Vagina (tissue), 2 donors: Measurements from ENCODE around the gene ZNF438. TPM values are rescaled to one million over a fixed set of nuclear protein-coding genes. Genes with fewer than 3 reads are reported as not detected.

ENCODE experiments used
- DNase-seq, 2 donors: peaks; one replicate each; pipeline ENCODE4 v3.0.0-alpha.2; 2017; ENCODE audit errors: extremely low spot score in 2 of 2
- H3K27ac ChIP-seq: fragments of 200-600 bp; sonication (generic); one replicate; pipeline ENCODE4 v1.5.1; 2019
- H3K27me3 ChIP-seq: fragments of 200-600 bp; sonication (generic); one replicate; pipeline ENCODE4 v1.5.1; 2019
- H3K36me3 ChIP-seq, 2 donors: fragments of 200-600 bp; sonication (generic); one replicate each; pipeline ENCODE4 v1.5.1; 2017 to 2019
- H3K4me1 ChIP-seq: fragments of 200-600 bp; sonication (generic); one replicate; pipeline ENCODE4 v1.5.1; 2019
- H3K4me3 ChIP-seq, 2 donors: fragments of 200-600 bp; sonication (generic); 1 replicate in 1 of 2; 2 replicates in 1 of 2; pipeline ENCODE4 v1.5.1; 2016 to 2019
- H3K9me3 ChIP-seq: fragments of 200-600 bp; sonication (generic); one replicate; pipeline ENCODE4 v1.5.1; 2019
- POLR2A ChIP-seq, 2 donors: fragments of 450-650 bp; IDR thresholded peaks; one replicate each; pipeline ENCODE4 v1.6.1; 2017; ENCODE audit warnings: antibody characterized with exemption in 2 of 2, mild to moderate bottlenecking in 2 of 2, moderate library complexity in 2 of 2
- POLR2AphosphoS5 ChIP-seq, 2 donors: sonication (generic); formaldehyde crosslinking; IDR thresholded peaks; one replicate each; pipeline ENCODE4 v1.9.0; 2017; ENCODE audit warnings: antibody characterized with exemption in 2 of 2, mild to moderate bottlenecking in 2 of 2, low read depth in 1 of 2; ENCODE audit not compliant: insufficient read depth in 1 of 2
- intact Hi-C: fragments of 100-400 bp; cut with DNase I; formaldehyde crosslinking; loops from one replicate; pipeline ENCODE4 v1.15.1; 2023
- total RNA-seq: library from RNA; depleted of rRNA; stranded (reverse); fragments of >200 nt; gene quantifications from one replicate; pipeline ENCODE4 v1.2.3, GENCODE V29; 2016
- TF ChIP-seq, protein P1 (sequence below), 3 experiments: fragments of 450-650 bp in 2 of 3; fragments of 200-600 bp in 1 of 3; sonication (generic) in 1 of 3; IDR thresholded peaks; one replicate each; pipeline ENCODE4 v1.5.1; 2017 to 2019; ENCODE audit warnings: antibody characterized with exemption in 3 of 3, mild to moderate bottlenecking in 2 of 3, moderate library complexity in 2 of 3

Gene ZNF438
- total RNA-seq, 1 donor from 2014 or later = 11.8 TPM

DNA sequence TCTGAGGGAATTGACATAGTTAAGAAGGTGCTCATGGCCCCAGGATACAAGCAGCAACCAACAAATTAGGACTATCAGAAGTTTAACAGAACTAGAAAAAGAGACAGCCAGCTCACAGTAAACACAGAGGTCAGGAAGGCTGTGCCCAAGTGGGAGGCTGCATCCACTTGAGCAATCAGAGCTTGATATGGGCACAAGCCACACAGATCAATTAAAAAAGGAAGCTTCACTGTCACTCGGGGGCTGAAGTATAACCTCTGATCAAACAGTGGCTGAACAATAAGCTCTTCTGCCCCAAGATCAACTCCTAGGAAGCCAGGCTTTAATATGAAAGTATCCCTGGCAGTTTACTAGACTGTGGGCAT lies 40.0 kb downstream of the ZNF438 start:
- TF ChIP-seq, protein P1, sequence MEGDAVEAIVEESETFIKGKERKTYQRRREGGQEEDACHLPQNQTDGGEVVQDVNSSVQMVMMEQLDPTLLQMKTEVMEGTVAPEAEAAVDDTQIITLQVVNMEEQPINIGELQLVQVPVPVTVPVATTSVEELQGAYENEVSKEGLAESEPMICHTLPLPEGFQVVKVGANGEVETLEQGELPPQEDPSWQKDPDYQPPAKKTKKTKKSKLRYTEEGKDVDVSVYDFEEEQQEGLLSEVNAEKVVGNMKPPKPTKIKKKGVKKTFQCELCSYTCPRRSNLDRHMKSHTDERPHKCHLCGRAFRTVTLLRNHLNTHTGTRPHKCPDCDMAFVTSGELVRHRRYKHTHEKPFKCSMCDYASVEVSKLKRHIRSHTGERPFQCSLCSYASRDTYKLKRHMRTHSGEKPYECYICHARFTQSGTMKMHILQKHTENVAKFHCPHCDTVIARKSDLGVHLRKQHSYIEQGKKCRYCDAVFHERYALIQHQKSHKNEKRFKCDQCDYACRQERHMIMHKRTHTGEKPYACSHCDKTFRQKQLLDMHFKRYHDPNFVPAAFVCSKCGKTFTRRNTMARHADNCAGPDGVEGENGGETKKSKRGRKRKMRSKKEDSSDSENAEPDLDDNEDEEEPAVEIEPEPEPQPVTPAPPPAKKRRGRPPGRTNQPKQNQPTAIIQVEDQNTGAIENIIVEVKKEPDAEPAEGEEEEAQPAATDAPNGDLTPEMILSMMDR (IDR thresholded peaks at IDR 0.05) = no peak
- TF ChIP-seq POLR2A (IDR thresholded peaks at IDR 0.05) = no peak
- TF ChIP-seq POLR2AphosphoS5 (IDR thresholded peaks at IDR 0.05; ENCODE audit: insufficient read depth in 1 of 2, low read depth in 1 of 2) = no peak
- H3K27ac ChIP-seq = no peak overlapping the region
- H3K36me3 ChIP-seq = no peaks in the 10 kb centered on the region
- no peak for DNase-seq
- no peaks in the 10 kb centered on the region for H3K9me3 ChIP-seq
- intact Hi-C loops = no loop called here
- no peaks in the 10 kb centered on the region for H3K4me1 ChIP-seq
- H3K4me3 ChIP-seq = no peak overlapping the region
- H3K27me3 ChIP-seq = no peaks in the 10 kb centered on the region

DNA sequence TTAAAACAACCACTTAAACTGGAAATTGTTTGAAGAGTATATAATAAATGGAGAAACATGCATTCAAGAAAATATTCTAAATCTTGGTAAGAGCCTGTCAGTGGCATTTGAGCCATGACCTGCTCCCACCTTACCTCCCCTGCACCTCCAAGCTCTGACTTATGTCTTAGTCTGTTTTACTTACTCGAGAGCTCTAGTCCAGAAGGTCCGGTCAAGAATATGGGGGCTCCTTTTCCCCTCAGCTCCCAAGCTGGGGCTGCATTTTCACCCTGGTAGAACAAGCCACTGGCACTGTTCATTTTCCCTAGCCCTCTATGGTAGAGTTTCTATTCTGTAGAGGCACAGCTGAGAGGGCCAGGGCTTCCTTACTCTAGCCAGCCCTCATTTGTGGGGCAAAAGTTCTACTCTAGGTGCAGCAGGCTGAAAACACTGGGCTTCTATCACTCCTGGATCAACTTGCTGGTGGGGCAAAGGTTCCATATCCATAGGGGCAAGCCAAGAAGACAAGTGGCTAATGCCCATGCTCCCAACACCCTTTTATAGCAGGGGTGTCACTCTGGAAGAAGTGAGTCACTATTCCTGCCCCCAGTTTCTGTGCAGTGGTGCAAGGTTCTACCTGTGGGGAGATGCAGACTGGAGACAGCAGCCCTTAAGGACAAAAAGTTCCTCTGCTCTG lies 40.6 kb downstream of the ZNF438 start:
- H3K27me3 ChIP-seq = no peaks in the 10 kb centered on the region
- no peaks in the 10 kb centered on the region for H3K36me3 ChIP-seq
- no peak for DNase-seq
- TF ChIP-seq, protein P1 (IDR thresholded peaks at IDR 0.05) = no peak
- TF ChIP-seq POLR2AphosphoS5 (IDR thresholded peaks at IDR 0.05; ENCODE audit: insufficient read depth in 1 of 2, low read depth in 1 of 2) = no peak
- no peak for TF ChIP-seq POLR2A (IDR thresholded peaks at IDR 0.05)
- no peak overlapping the region for H3K4me3 ChIP-seq
- no peaks in the 10 kb centered on the region for H3K9me3 ChIP-seq
- no peak overlapping the region for H3K27ac ChIP-seq
- intact Hi-C loops = no loop called here
- H3K4me1 ChIP-seq = peaks cover 3% of the 10 kb centered on the region

DNA sequence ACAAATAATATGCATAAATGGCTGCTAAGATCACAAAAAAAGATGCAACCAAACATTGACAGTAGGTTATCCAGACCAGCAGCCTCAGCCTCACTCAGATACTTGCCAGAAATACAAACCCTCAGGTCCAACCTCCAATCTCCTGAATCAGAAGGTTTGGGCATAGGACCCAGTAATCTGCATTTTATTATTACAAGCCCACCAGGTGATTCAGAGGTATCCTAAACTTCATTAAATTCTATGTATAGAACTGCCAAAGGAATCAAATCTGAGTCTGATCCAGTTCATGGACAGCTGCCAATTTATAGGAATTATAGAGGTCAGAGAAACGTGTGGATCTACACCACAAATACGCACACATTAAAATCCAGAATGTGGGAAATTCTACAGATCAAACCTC lies 41.3 kb downstream of the ZNF438 start:
- Histone ChIP-seq H3K27ac (no peak overlapping the region), H3K27me3 (no peaks in the 10 kb centered on the region), H3K9me3 (no peaks in the 10 kb centered on the region), H3K36me3 (no peaks in the 10 kb centered on the region), H3K4me1 (peaks cover 11% of the 10 kb centered on the region), H3K4me3 (no peak overlapping the region)
- TF ChIP-seq, protein P1 (IDR thresholded peaks at IDR 0.05) = no peak
- no peak for TF ChIP-seq POLR2AphosphoS5 (IDR thresholded peaks at IDR 0.05; ENCODE audit: insufficient read depth in 1 of 2, low read depth in 1 of 2)
- TF ChIP-seq POLR2A (IDR thresholded peaks at IDR 0.05) = no peak
- DNase-seq = no peak
- intact Hi-C loops = no loop called here

DNA sequence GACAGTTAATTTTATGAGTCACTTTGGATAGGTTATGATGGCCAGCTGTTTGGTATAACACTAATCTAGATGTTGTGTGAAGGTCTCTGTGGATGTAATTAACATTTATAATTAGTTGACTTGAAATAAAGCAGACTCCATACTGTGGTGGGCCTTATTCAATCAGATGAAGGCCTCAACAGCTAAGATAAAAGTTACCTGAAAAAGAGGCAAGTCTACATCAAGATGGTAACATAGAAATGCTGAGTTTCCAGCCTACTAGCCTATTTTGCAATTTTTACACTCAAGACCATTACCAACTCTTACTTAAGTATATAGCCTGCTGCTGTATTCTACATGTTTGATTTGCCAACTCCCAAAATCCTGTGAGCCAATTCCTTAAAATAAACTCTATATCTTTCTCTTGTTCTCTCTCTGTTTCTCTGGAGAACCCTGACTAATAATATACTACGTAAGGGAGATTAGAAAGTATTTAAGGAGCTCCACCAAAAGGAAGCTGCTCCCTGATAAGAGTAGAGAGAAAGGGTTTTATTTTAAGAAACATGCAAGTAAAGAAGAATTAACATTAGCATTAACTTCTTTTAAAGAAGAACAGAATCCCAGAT lies 42.7 kb downstream of the ZNF438 start:
- TF ChIP-seq, protein P1 (IDR thresholded peaks at IDR 0.05) = no peak
- Histone ChIP-seq H3K9me3 (no peaks in the 10 kb centered on the region), H3K4me3 (no peak overlapping the region), H3K27ac (no peak overlapping the region), H3K27me3 (no peaks in the 10 kb centered on the region), H3K4me1 (peaks cover 24% of the 10 kb centered on the region), H3K36me3 (no peaks in the 10 kb centered on the region)
- no peak for DNase-seq
- intact Hi-C loops = no loop called here

DNA sequence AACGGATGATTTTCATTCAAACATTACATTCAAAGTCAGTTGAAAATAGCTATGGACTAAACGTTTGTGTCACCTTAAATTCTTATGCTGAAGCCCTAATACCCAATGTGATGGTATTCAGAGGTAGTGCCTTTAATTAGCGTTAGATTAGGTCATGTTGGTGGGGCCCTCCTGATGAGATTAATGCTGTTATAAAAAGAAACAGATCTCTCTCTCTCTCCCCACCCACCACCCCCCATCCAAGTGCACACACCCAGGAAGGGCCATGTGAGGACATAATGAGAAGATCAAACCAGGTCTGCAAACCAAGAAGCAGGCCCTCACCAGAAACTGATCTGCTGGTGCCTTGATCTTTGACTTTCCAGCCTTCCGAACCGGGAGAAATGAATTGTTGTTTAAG lies 44.2 kb downstream of the ZNF438 start:
- Histone ChIP-seq H3K36me3 (no peaks in the 10 kb centered on the region), H3K27me3 (no peaks in the 10 kb centered on the region), H3K27ac (no peak overlapping the region), H3K4me3 (no peak overlapping the region), H3K4me1 (peaks cover 24% of the 10 kb centered on the region), H3K9me3 (no peaks in the 10 kb centered on the region)
- intact Hi-C loops = no loop called here
- DNase-seq = no peak
- no peak for TF ChIP-seq POLR2AphosphoS5 (IDR thresholded peaks at IDR 0.05; ENCODE audit: insufficient read depth in 1 of 2, low read depth in 1 of 2)
- TF ChIP-seq, protein P1 (IDR thresholded peaks at IDR 0.05) = no peak
- no peak for TF ChIP-seq POLR2A (IDR thresholded peaks at IDR 0.05)
